Measurements from ENCODE around the gene TNNT3.
"Not testable (repeated sequence)": the region's sequence is repeated elsewhere in the genome, so short reads cannot be mapped to it uniquely, and the experiment has no call there.

The TNNT3 gene

GRCh38 chr11:1936072-1936780, 16.7 kb downstream of the TNNT3 start:
- no peak for DNase-seq

GRCh38 chr11:1936781-1937615, 17.5 kb downstream of the TNNT3 start:
- DNase-seq, result no peak

GRCh38 chr11:1937616-1938342, 18.3 kb downstream of the TNNT3 start:
- DNase-seq, result no peak

- DNase-seq, result no peak
Observed at GRCh38 chr11:1938343-1939005, 19.0 kb downstream of the TNNT3 start.

GRCh38 chr11:1939006-1939625, 19.6 kb downstream of the TNNT3 start:
- no peak for DNase-seq

GRCh38 chr11:1939788-1940187, 20.3 kb downstream of the TNNT3 start:
- not testable (repeated sequence) for DNase-seq

GRCh38 chr11:1942558-1943260, 23.2 kb downstream of the TNNT3 start:
- DNase-seq, result no peak

- DNase-seq, result no peak
Observed at GRCh38 chr11:1943576-1943975, 24.1 kb downstream of the TNNT3 start.

GRCh38 chr11:1943977-1944376, 24.5 kb downstream of the TNNT3 start:
- no peak for DNase-seq

GRCh38 chr11:1946812-1947484, 27.4 kb downstream of the TNNT3 start, which contains the start of gene MRPL23:
TSS of gene MRPL23 (plus strand) at chr11:1947332. CDS start at chr11:1947363, 31 bp downstream.
- peak; percentile 51 for DNase-seq

- DNase-seq, result no peak
Observed at GRCh38 chr11:1947592-1948237, 28.2 kb downstream of the TNNT3 start.

GRCh38 chr11:1948389-1948788, 28.9 kb downstream of the TNNT3 start:
- DNase-seq, result no peak

- no peak for DNase-seq
Observed at GRCh38 chr11:1949302-1949701, 29.8 kb downstream of the TNNT3 start.

GRCh38 chr11:1949922-1950321, 30.4 kb downstream of the TNNT3 start:
- no peak for DNase-seq

GRCh38 chr11:1952806-1953482, 33.4 kb downstream of the TNNT3 start:
- DNase-seq, result no peak

GRCh38 chr11:1953489-1954266, 34.2 kb downstream of the TNNT3 start:
- no peak for DNase-seq

GRCh38 chr11:1958367-1958766, 38.9 kb downstream of the TNNT3 start:
- DNase-seq, result no peak

GRCh38 chr11:1959786-1960185, 40.3 kb downstream of the TNNT3 start:
- DNase-seq, result no peak

GRCh38 chr11:1963864-1964263, 44.4 kb downstream of the TNNT3 start:
- no peak for DNase-seq

Data from activated CD4-positive, alpha-beta T cell treated with anti-CD3 and anti-CD28 coated beads for 48 hours (primary cell).